ENCODE results near the gene ITGB1BP1.
A peak's percentile ranks its signal among the peaks of the same experiment; 100 is the strongest.

ITGB1BP1 gene

DNA sequence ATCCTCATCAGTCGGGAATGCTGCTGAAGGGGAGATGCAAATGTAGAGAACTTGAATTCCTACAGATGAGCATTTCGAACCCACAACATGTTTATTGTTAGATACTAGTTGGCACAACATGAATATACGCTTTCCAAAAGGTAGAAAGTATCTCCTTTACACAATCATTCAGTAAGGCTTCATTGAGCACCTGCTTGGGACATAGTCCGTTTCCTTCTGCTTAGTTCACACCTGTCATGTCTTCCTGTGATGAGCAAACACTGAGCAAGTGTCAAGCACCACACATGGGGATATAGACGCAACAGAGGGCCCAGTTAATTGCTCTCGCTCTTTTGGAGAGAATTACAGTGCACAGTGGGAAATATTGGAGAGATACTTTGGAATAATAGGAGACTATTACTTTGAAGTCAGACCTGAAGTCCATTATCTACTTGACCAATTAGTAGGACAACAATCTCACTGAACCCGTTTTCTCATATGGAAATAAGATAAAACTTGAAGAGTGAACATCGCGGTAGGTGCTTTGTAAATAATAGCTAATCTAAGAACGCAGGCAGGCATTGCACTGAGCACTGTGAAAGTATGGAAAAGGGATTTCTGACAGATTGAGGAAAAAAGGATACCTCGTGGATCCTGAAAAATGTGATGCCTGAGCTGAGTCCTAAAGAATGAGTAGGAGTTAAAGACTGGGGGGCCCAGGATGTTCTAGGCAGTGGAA, 1.3 kb upstream of the ITGB1BP1 start:
- no peak for DNase-seq (ENCODE audit: low spot score)

- DNase-seq (ENCODE audit: low spot score): no peak
These were observed 569 bp upstream of the ITGB1BP1 start for GRCh38 chr2:9423922-9424272.

GRCh38 chr2:9422321-9423099, 818 bp downstream of the ITGB1BP1 start:
- DNase-seq (ENCODE audit: low spot score): peak; percentile 38

DNA sequence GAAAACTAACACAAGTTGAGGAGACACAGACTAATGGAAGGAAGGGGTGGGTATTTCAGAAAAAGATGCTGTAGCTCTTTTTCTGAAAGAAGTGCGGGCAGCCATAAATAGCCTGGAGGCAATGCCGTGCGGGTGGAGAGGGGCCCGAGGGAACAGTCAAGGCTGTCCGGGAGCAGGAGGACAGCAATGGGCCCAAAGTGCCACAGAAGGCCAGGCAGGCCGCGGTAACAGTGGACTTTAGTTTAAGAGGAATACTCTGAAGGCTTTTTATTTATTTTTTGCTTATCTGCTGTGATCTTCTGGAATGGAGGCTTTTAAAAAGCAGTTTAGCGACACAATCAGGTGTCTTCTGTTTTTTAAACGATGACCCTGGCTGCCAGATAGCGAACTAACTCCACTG, 2.8 kb downstream of the ITGB1BP1 start:
- DNase-seq (ENCODE audit: low spot score): no peak

DNA sequence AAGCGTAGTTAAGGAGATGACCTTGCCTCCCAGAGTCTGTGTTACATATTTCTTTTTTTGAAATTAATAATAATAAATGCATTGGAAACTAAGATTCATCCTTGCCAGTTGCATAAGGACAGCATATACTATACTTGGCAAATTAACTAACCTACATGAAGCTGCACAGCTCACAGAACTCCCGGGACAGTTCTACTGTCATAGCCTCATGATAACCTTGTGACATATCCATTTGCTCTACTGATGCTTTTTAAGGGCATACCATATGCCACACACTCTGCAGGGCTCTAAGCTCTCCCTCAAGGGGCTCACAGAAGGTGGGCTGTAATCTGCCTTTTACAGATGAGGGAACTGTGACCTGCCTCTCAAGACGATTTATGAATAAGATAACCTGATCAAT, 3.8 kb downstream of the ITGB1BP1 start:
- no peak for DNase-seq (ENCODE audit: low spot score)

DNA sequence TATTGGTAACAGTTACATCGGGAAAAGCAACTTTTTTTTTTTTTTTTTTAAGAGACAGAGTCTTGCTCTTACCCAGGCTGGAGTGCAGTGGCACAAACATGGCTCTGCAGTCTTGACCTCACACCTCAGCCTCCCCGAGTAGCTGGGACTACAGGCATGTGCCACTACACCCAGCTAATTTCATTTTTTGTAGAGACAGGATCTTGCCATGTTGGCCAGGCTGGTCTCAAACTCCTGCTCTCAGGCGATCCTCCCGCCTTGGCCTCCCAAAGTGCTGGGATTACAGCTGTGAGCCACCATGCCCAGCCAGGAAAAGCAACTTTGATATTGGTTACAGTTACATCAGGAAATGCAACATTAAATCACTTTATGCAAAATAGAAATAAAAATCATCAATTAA, 4.6 kb downstream of the ITGB1BP1 start:
- no peak for DNase-seq (ENCODE audit: low spot score)

DNA sequence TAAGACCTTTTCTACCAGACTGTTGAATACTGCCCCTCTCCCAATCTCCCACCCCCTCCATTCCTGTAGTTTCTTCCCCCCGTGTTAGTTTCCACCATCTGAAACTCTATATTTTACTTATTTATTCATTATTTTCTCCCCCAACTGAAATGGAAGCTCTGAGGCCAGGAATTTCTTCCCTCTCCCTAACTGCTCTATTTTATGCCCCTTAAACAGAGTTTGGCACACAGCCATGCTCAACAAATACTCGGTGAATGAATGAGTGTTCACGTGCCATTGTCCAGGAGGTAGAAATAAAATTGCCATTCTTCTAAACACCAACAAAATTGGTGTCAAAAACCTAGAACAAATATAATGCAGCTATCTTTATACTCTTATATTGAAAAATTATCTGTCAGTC, 5.6 kb downstream of the ITGB1BP1 start:
- no peak for DNase-seq (ENCODE audit: low spot score)

GRCh38 chr2:9416962-9417316, 6.4 kb downstream of the ITGB1BP1 start:
- DNase-seq (ENCODE audit: low spot score): no peak

- DNase-seq (ENCODE audit: low spot score): no peak
These were observed 6.9 kb downstream of the ITGB1BP1 start for GRCh38 chr2:9416267-9416961.

DNA sequence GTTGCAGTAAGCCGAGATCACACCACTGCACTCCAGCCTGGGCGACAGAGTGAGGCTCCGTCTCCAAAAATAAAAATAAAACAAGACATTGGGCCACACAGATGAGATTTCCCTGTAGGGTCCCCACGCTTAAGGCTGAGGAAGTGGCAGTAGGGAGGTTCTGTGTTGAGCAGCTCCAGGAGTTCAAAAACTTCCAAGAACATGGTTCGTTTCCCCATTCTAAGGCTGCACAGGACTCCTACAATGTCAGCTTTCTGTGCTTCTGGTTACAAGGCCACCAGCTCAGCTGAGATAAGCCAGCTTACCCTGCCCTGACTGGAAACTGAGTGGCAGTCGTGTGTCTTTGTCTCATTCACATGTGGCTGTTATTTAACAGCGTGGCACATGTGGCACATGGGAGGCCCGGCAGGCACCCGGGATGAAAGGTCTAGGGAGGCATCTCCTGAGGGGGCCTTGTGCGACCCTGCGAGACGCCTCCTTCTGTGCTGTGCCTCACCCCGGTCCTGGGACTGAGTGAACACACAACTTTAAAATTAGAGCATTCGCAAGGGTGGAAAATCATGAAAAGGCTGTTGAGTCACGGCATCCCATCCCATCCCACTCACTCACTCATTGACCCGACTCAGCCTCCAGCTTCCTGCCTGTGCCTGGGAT, 7.7 kb downstream of the ITGB1BP1 start:
- no peak for DNase-seq (ENCODE audit: low spot score)

- DNase-seq (ENCODE audit: low spot score): no peak
These were observed 10.5 kb downstream of the ITGB1BP1 start for GRCh38 chr2:9412781-9413180.

GRCh38 chr2:9410108-9410507, 13.2 kb downstream of the ITGB1BP1 start:
- DNase-seq (ENCODE audit: low spot score): no peak

GRCh38 chr2:9408641-9409151, 14.6 kb downstream of the ITGB1BP1 start:
- DNase-seq (ENCODE audit: low spot score): no peak

- DNase-seq (ENCODE audit: low spot score): no peak
These were observed 15.9 kb downstream of the ITGB1BP1 start for GRCh38 chr2:9407363-9407811.

- no peak for DNase-seq (ENCODE audit: low spot score)
These were observed 16.6 kb downstream of the ITGB1BP1 start for GRCh38 chr2:9406529-9407362.

DNA sequence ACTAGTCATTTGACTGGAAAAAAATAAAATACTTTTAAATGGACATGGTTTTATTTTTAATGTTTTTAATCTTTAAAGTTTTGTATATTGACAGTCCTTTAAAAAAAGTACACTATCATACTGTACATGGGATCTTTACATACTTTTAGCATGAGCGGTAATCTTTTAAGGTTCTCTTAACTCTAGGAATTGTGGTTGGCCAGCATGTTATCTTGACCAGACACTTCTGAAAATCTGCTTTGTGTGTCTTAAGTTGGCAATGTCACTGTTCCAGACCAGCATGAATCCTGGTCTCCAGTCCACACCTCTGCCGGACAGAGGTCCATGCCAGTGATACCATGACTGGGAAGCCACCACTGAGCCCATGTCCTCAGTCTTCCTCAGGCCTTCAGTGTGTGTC, 17.7 kb downstream of the ITGB1BP1 start:
- no peak for DNase-seq (ENCODE audit: low spot score)

DNA sequence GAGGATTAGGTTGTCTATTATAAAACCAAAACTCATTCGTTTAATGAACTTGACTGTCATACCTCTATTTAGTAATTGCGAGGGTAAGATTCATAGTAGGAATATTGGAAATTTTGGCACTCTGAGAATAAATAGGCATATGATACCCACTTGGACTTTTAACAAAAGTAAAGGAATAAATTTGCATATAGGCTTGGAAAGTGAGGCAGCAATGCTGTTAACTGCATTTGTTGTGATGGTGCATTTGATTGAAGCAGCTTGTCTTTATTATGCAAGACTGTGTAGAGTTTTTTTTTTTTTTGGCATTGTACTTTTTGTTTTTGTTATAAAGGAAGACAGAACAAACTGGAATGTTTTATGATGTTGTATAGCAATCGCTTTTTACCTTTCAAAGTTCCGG, 18.9 kb downstream of the ITGB1BP1 start:
- no peak for DNase-seq (ENCODE audit: low spot score)

- DNase-seq (ENCODE audit: low spot score): no peak
These were observed 19.4 kb downstream of the ITGB1BP1 start for GRCh38 chr2:9403924-9404323.

DNA sequence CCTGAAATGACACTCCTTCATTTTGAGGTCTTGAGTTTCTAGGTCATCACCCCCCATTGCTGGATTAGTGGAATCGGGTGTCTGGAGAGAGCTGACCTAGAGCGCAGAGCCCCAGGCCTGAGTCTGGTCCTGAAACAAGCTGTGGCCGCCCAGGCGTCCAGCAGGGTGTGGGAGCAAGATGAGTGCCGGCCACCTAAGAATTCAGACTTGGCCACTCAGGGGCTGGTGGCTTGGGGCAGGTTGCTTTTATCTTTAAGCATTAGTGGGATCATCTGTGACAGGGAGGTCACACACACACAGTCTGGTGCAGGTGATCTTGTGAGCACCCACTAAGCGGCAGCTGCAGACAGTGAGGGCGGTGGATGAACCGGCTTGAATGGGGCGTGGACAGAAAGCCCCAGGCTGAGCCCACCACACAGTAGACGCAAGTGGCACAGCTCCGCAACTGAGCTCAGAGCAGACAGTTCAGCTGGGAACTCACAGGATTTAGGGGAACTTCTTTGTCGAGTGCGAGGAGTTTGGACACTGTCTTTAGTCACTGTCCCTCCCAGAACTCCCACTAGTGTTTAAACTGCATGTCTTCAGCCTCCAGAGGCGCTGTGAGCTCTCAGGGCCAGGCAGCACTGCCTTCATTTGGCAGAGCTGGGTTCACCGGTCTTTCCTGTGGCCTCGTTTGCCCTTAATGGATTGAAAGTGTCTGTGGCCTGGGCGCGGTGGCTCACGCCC, 21.5 kb downstream of the ITGB1BP1 start:
- DNase-seq (ENCODE audit: low spot score): no peak

DNA sequence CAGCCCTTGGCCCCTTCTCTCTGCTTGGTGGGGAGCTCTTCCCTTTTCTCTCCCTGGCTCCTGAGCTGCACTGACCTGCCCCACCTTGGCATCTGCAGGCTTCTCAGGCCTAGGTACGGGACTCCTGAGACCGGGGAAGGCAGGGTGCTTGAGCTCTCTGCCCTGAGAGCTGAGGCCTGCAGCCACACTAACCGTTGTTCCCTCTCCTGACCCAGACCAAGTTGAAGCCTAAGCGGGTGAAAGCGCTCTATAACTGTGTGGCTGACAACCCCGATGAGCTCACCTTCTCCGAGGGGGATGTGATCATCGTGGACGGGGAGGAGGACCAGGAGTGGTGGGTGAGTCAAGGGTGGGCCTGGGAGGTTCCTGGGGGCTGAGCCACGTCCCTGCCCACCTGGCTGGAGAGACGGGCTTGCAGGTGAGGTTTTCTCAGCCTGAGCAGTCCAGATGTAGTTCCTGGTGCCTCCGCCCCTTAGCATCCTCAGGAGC, 22.2 kb downstream of the ITGB1BP1 start:
- no peak for DNase-seq (ENCODE audit: low spot score)

Measured in HuH-7.5 (cell line).